K562 (cell line): ENCODE data around the gene SLC1A5. TPM values are rescaled to one million over a fixed set of nuclear protein-coding genes. Genes with fewer than 3 reads are reported as not detected.

Experiments used
- ATAC-seq: fragments of 200-7000 bp; cut with Tn5 transposase; 3 replicates; pipeline ENCODE4 v1.9.1; 2020; ENCODE audit warnings: moderate library complexity
- BruUV-seq: library from RNA; stranded (reverse); fragments of 400-500 nt; replicated peaks from 2 replicates; lab custom pipeline; 2021; lab: Mats Ljungman, UMichigan
- CTCF ChIA-PET: fragments of 300-600 bp; formaldehyde crosslinking; extraction: SDS; loops from one replicate; lab custom pipeline; 2021; ENCODE audit warnings: low intra/inter-chr PET ratio; lab: Yijun Ruan, JAX
- POLR2A ChIA-PET: fragments of 300-600, 350-650 bp; sonication (Branson Sonifier 250); formaldehyde crosslinking; extraction: SDS; loops from one replicate; lab custom pipeline; 2021; ENCODE audit warnings: antibody characterized with exemption, inconsistent platforms; lab: Yijun Ruan, JAX
- DNase-seq, 4 experiments: peaks; one replicate each; pipeline versions ENCODE4 v3.0.0 to v3.0.0-alpha.2; 2011 to 2018; ENCODE audit warnings: low spot score in 3 of 4, mixed read lengths in 3 of 4; ENCODE audit errors: extremely low read depth in 1 of 4
- FAIRE-seq: peaks from 2 replicates; lab custom pipeline; 2011; peaks lifted over from hg19 to GRCh38; lab: Jason Lieb, UNC
- H2AFZ ChIP-seq: 2 replicates; pipeline ENCODE4 v1.6.0; 2011; ENCODE audit warnings: low read depth, low read length, control low read depth, inconsistent platforms
- H3K27ac ChIP-seq: fragments of 200-600 bp; 3 replicates; pipeline ENCODE4 v1.8.0; 2011; ENCODE audit warnings: low read depth, mild to moderate bottlenecking, control low read depth, inconsistent platforms, low read length, moderate library complexity, mixed read lengths; ENCODE audit errors: extremely low read depth
- H3K27me3 ChIP-seq, 2 experiments: fragments of 300-600 bp in 1 of 2; 2 replicates in 1 of 2; 3 replicates in 1 of 2; pipeline versions ENCODE4 v1.6.0 to v1.8.0; 2011; ENCODE audit warnings: inconsistent platforms in 2 of 2, low read length in 2 of 2, mild to moderate bottlenecking in 1 of 2, mixed read lengths in 1 of 2, moderate library complexity in 1 of 2; ENCODE audit not compliant: control insufficient read depth in 2 of 2, insufficient read depth in 2 of 2
- H3K36me3 ChIP-seq: fragments of 300-600 bp; 3 replicates; pipeline ENCODE4 v1.8.0; 2011; ENCODE audit warnings: mild to moderate bottlenecking, low read length, inconsistent platforms; ENCODE audit not compliant: control insufficient read depth, insufficient read depth
- H3K4me1 ChIP-seq, 2 experiments: fragments of 200-600 bp in 1 of 2; replicated peaks in 1 of 2; 2 replicates in 1 of 2; 3 replicates in 1 of 2; pipeline versions ENCODE4 v1.5.1 to v1.8.0; 2011; ENCODE audit warnings: inconsistent platforms in 2 of 2, low read length in 2 of 2, mild to moderate bottlenecking in 1 of 2, mixed read lengths in 1 of 2, moderate library complexity in 1 of 2; ENCODE audit not compliant: control insufficient read depth in 2 of 2, insufficient read depth in 2 of 2
- H3K4me2 ChIP-seq: 2 replicates; pipeline ENCODE4 v1.6.1; 2011; ENCODE audit warnings: low read length, control low read depth, inconsistent platforms, mixed read lengths; ENCODE audit not compliant: insufficient read depth
- H3K4me3 ChIP-seq: fragments of 200-600 bp; sonication (generic), shearing (Covaris generic); 2 replicates; pipeline ENCODE4 v1.5.1; 2016; ENCODE audit warnings: control low read depth, inconsistent platforms
- H3K79me2 ChIP-seq: fragments of 200-600 bp; 3 replicates; pipeline ENCODE4 v1.8.0; 2011; ENCODE audit warnings: low read length, inconsistent platforms; ENCODE audit not compliant: control insufficient read depth, insufficient read depth
- H3K9ac ChIP-seq, 2 experiments: 2 replicates each; pipeline versions ENCODE4 v1.6.0 to v1.6.1; 2011; ENCODE audit warnings: low read depth in 2 of 2, low read length in 2 of 2, control low read depth in 1 of 2, inconsistent platforms in 1 of 2, mild to moderate bottlenecking in 1 of 2, mixed read lengths in 1 of 2; ENCODE audit not compliant: insufficient read depth in 1 of 2
- H3K9me1 ChIP-seq: one replicate; pipeline ENCODE4 v1.6.0; 2011; ENCODE audit warnings: inconsistent platforms, mild to moderate bottlenecking, low read length, moderate library complexity; ENCODE audit not compliant: control insufficient read depth, insufficient read depth
- H3K9me3 ChIP-seq: replicated peaks from 2 replicates; pipeline ENCODE4 v1.5.1; 2011; ENCODE audit warnings: low read depth, low read length, inconsistent platforms; ENCODE audit not compliant: control insufficient read depth, insufficient read depth
- H4K20me1 ChIP-seq: replicated peaks from 2 replicates; pipeline ENCODE4 v1.6.1; 2011; ENCODE audit warnings: low read length, inconsistent platforms, mixed read lengths; ENCODE audit not compliant: control insufficient read depth, insufficient read depth
- BCOR ChIP-seq: fragments of 450-650 bp; IDR thresholded peaks from 2 replicates; pipeline ENCODE4 v1.6.1; 2016
- CCNT2 ChIP-seq: IDR thresholded peaks from 2 replicates; pipeline ENCODE4 v1.6.1; 2011; ENCODE audit warnings: borderline replicate concordance, low read depth, mild to moderate bottlenecking, moderate library complexity, mixed read lengths, low read length; ENCODE audit not compliant: insufficient read length; ENCODE audit errors: extremely low read depth
- E2F3 ChIP-seq: fragments of 250-450 bp; sonication (Bioruptor Pico); IDR thresholded peaks from 2 replicates; pipeline ENCODE4 v1.4.0; 2020; ENCODE audit warnings: mild to moderate bottlenecking
- HOMEZ ChIP-seq: fragments of 250-450 bp; sonication (Bioruptor Pico); IDR thresholded peaks from 2 replicates; pipeline ENCODE4 v1.4.0; 2020; ENCODE audit warnings: mild to moderate bottlenecking, moderate library complexity
- MAFG ChIP-seq: fragments of 450-650 bp; conservative IDR thresholded peaks from 2 replicates; pipeline ENCODE4 v1.6.1; 2016; ENCODE audit warnings: missing genetic modification characterization, missing compliant biosample characterization
- MYC ChIP-seq, 2 experiments: fragments of 250-450 bp in 1 of 2; sonication (Bioruptor Pico) in 1 of 2; IDR thresholded peaks; 2 replicates each; pipeline versions ENCODE4 v1.5.1 to v1.6.1; 2012 to 2021; ENCODE audit warnings: low read depth in 2 of 2, borderline replicate concordance in 1 of 2, improper control_type of control experiment in 1 of 2, low read length in 1 of 2, mild to moderate bottlenecking in 1 of 2, moderate library complexity in 1 of 2
- NFE2L1 ChIP-seq: fragments of 450-650 bp; IDR thresholded peaks from 2 replicates; pipeline ENCODE4 v1.6.1; 2016; ENCODE audit warnings: missing genetic modification characterization, low read depth, mild to moderate bottlenecking, missing compliant biosample characterization, moderate library complexity, borderline replicate concordance
- TFAM ChIP-seq: fragments of 250-450 bp; sonication (Bioruptor Pico); conservative IDR thresholded peaks from 2 replicates; pipeline ENCODE4 v1.5.0; 2021; ENCODE audit warnings: mild to moderate bottlenecking, moderate library complexity
- TRIM25 ChIP-seq: fragments of 450-650 bp; IDR thresholded peaks from 2 replicates; pipeline ENCODE4 v1.7.0; 2016; ENCODE audit warnings: borderline replicate concordance
- ZBTB1 ChIP-seq: sonication (generic); formaldehyde crosslinking; IDR thresholded peaks from 2 replicates; pipeline ENCODE4 v1.8.1; 2023; ENCODE audit warnings: missing genetic modification reagents, low read depth, mild to moderate bottlenecking, borderline replicate concordance
- ZNF124 ChIP-seq: sonication (generic); formaldehyde crosslinking; IDR thresholded peaks from 2 replicates; pipeline ENCODE4 v1.8.1; 2022; ENCODE audit warnings: missing genetic modification reagents
- ZSCAN29 ChIP-seq: fragments of 450-650 bp; IDR thresholded peaks from 2 replicates; pipeline ENCODE4 v1.6.1; 2017
- WGBS: fragments of 100-300 bp; shearing (Covaris generic); methylation state at CpG from one replicate; pipeline ENCODE4 v1.1.6; 2016; ENCODE audit warnings: low coverage, mixed read lengths; ENCODE audit not compliant: insufficient coverage; ENCODE audit errors: missing lambda C conversion rate; 5-methylcytosine and 5-hydroxymethylcytosine counted together
- in situ Hi-C: fragments of 300-500 bp; cut with MboI; formaldehyde crosslinking; loops from 4 replicates; pipeline ENCODE4 v1.15.0; 2018; ENCODE audit warnings: inconsistent platforms, mixed read lengths
- intact Hi-C: fragments of 100-400 bp; cut with micrococcal nuclease; formaldehyde crosslinking; loops from 2 replicates; pipeline ENCODE4 v1.14.2; 2022
- polyA plus RNA-seq, 8 experiments: library from polyadenylated mRNA; depleted of rRNA in 4 of 8; stranded (reverse) in 5 of 8; unstranded in 3 of 8; fragments of >200 nt; fragmentation: Nextera tagmentation in 2 of 8; fragmentation: Illumina TruSeq in 1 of 8; extraction: Ambion mirVana in 2 of 8; extraction: Trizol in 1 of 8; gene quantifications; 2 replicates each; pipeline versions ENCODE4 v1.2.1 to v1.2.3, GENCODE V29; 2011 to 2014; ENCODE audit warnings: inconsistent platforms in 1 of 8, missing spikeins in 1 of 8
- total RNA-seq, 7 experiments: library from RNA; depleted of rRNA in 6 of 7; stranded (reverse); fragments of >200 nt in 6 of 7; fragmentation: Illumina TruSeq in 2 of 7; extraction: Trizol in 2 of 7; gene quantifications; 2 replicates each; pipeline versions ENCODE4 v1.2.1 to v1.2.3, GENCODE V29; 2011 to 2021; ENCODE audit warnings: low replicate concordance in 1 of 7
- TF ChIP-seq, protein P1 (sequence below): fragments of 450-650 bp; IDR thresholded peaks from 2 replicates; pipeline ENCODE4 v1.6.1; 2018; ENCODE audit warnings: mild to moderate bottlenecking, low read depth; ENCODE audit not compliant: partially characterized antibody

Gene SLC1A5
- total and polyA plus RNA-seq, 9 of the 15 experiments (the other 6 are each of a cell fraction or from before 2014, with no cell fraction given), result 31.2 to 417 (median 134) TPM

DNA sequence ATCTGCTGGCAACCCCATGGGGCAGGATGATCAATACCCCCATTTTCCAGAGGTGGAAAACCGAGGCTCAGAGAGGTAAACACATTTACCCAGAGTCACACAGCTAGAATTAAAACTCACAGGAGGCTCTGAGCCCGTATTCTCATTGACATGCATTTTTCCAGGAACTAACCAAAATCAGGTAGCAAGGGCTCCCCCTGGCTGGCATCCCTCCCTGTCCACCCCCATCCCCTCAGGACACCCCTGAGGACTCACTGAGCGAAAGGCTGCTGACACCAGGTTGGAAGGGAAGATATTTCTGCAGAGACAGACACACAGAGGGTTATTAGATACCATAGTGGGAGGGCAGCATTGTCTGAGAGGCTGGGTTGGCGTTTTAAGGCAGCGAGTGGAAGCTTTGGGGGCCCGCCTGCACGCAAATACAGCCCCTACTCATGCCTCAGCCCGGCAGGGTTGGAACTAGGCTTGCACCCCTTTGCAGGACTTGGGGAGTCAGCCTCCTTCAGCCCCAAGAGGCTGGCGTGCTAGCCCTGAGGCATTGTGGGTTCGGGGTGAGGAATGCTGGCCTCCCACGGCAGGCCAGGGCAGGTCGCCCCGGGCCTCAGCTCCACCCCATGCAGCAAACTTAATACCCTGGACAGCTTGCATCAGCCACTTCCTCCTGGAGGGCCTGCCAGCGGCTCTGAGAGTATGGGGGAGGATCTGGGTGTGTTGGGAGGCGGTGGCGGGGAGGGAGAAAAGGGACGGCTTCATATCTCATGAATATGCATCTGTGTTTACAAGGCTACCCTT, 3.9 kb downstream of the SLC1A5 start:
- Histone ChIP-seq H3K4me2 (peak overlapping the region; percentile 92), H3K4me3 (peak overlapping the region; percentile 91), H3K36me3 (peaks cover 69% of the 10 kb centered on the region), H3K4me1 (peaks cover 28 to 49% of the 10 kb centered on the region in 2 experiments), H4K20me1 (peaks cover 54% of the 10 kb centered on the region), H3K79me2 (peaks cover 81% of the 10 kb centered on the region), H2AFZ (no peak overlapping the region), H3K27me3 (no peaks in the 10 kb centered on the region), H3K9me1 (peaks cover 5% of the 10 kb centered on the region), H3K9ac (peak overlapping the region; percentile 99), H3K9me3 (no peaks in the 10 kb centered on the region), H3K27ac (peak overlapping the region; percentile 95)
- 2% methylated on average over 17 of the region's 17 CpGs for WGBS
- no TSS peak for BruUV-seq
- DNase-seq (peak; percentile 67 to 91 (median 80)), FAIRE-seq (peak; percentile 81), ATAC-seq (peak; percentile 74)
- intact Hi-C loops (loop anchor here (5.0 kb wide), 1 partner anchor 43 kb away; no protein-coding TSS in a partner anchor), in situ Hi-C loops (no loop called here)
- ChIA-PET CTCF (no interaction called here), POLR2A (interaction anchor here (0.5 to 5.9 kb wide), 40 partner anchors 9 to 438 kb away, joined by 3 to 89 read pairs (median 5); partner anchors contain the start of genes AP2S1 and DACT3)
- TF ChIP-seq MYC (IDR thresholded peaks at IDR 0.05; ENCODE audit: low read depth, low read length), result peak; percentile 99
- peak; percentile 53; the same call in 1 of the 2 replicates for TF ChIP-seq MYC (CRISPR knock-in tag; IDR thresholded peaks at IDR 0.05; ENCODE audit: borderline replicate concordance, low read depth)
- TF ChIP-seq MAFG (tag), result no peak
- peak; percentile 27; the same call in 1 of the 2 replicates for TF ChIP-seq E2F3 (CRISPR knock-in tag)
- peak; percentile 72 for TF ChIP-seq CCNT2
- no peak for TF ChIP-seq TFAM (CRISPR knock-in tag)
- TF ChIP-seq, protein P1, sequence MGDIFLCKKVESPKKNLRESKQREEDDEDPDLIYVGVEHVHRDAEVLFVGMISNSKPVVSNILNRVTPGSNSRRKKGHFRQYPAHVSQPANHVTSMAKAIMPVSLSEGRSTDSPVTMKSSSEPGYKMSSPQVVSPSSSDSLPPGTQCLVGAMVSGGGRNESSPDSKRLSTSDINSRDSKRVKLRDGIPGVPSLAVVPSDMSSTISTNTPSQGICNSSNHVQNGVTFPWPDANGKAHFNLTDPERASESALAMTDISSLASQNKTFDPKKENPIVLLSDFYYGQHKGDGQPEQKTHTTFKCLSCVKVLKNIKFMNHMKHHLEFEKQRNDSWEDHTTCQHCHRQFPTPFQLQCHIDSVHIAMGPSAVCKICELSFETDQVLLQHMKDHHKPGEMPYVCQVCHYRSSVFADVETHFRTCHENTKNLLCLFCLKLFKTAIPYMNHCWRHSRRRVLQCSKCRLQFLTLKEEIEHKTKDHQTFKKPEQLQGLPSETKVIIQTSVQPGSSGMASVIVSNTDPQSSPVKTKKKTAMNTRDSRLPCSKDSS, result no peak
- no peak; the same call in 1 of the 2 replicates for TF ChIP-seq TRIM25
- TF ChIP-seq HOMEZ (CRISPR knock-in tag), result no peak
- no peak for TF ChIP-seq ZNF124 (CRISPR knock-in tag)
- TF ChIP-seq NFE2L1, result no peak
- no peak for TF ChIP-seq ZBTB1 (CRISPR knock-in tag)
- TF ChIP-seq ZSCAN29, result no peak
- TF ChIP-seq BCOR, result peak; percentile 69; the same call in 1 of the 2 replicates
